RWPE2 (cell line): ENCODE results near the gene ZNF444.

Experiments used
- ATAC-seq: fragments of 200-7000 bp; cut with Tn5 transposase; 3 replicates; pipeline ENCODE4 v1.9.1; 2021; ENCODE audit warnings: low read depth
- DNase-seq: peaks from one replicate; pipeline ENCODE4 v3.0.0-alpha.2; 2020; ENCODE audit warnings: low spot score
- H3K27ac ChIP-seq: fragments of 450-650 bp; 2 replicates; pipeline ENCODE4 v1.5.1; 2017; ENCODE audit warnings: mild to moderate bottlenecking; ENCODE audit not compliant: poor library complexity, severe bottlenecking
- H3K27me3 ChIP-seq: fragments of 250-450 bp; sonication (Bioruptor Pico); 2 replicates; pipeline ENCODE4 v1.5.1; 2021; ENCODE audit warnings: mild to moderate bottlenecking, moderate library complexity; ENCODE audit not compliant: insufficient read depth, poor library complexity, severe bottlenecking
- H3K36me3 ChIP-seq: fragments of 250-450 bp; sonication (Bioruptor Pico); 2 replicates; pipeline ENCODE4 v1.5.1; 2020; ENCODE audit warnings: low read depth, mild to moderate bottlenecking, moderate library complexity
- H3K4me1 ChIP-seq: fragments of 250-450 bp; sonication (Bioruptor Pico); 2 replicates; pipeline ENCODE4 v1.5.1; 2021; ENCODE audit warnings: mild to moderate bottlenecking, moderate library complexity; ENCODE audit not compliant: insufficient read depth, poor library complexity, severe bottlenecking
- H3K4me3 ChIP-seq: fragments of 250-450 bp; sonication (Bioruptor Pico); 2 replicates; pipeline ENCODE4 v1.5.1; 2021; ENCODE audit warnings: mild to moderate bottlenecking, moderate library complexity; ENCODE audit not compliant: severe bottlenecking
- H3K9me3 ChIP-seq: fragments of 250-450 bp; sonication (Bioruptor Pico); 2 replicates; pipeline ENCODE4 v1.5.1; 2021; ENCODE audit warnings: mild to moderate bottlenecking, moderate library complexity; ENCODE audit not compliant: severe bottlenecking
- TF ChIP-seq, protein P1 (sequence below): fragments of 450-650 bp; IDR thresholded peaks from one replicate; pipeline ENCODE4 v1.5.1; 2017; ENCODE audit warnings: mild to moderate bottlenecking, moderate library complexity; ENCODE audit not compliant: poor library complexity, severe bottlenecking

Gene ZNF444

DNA sequence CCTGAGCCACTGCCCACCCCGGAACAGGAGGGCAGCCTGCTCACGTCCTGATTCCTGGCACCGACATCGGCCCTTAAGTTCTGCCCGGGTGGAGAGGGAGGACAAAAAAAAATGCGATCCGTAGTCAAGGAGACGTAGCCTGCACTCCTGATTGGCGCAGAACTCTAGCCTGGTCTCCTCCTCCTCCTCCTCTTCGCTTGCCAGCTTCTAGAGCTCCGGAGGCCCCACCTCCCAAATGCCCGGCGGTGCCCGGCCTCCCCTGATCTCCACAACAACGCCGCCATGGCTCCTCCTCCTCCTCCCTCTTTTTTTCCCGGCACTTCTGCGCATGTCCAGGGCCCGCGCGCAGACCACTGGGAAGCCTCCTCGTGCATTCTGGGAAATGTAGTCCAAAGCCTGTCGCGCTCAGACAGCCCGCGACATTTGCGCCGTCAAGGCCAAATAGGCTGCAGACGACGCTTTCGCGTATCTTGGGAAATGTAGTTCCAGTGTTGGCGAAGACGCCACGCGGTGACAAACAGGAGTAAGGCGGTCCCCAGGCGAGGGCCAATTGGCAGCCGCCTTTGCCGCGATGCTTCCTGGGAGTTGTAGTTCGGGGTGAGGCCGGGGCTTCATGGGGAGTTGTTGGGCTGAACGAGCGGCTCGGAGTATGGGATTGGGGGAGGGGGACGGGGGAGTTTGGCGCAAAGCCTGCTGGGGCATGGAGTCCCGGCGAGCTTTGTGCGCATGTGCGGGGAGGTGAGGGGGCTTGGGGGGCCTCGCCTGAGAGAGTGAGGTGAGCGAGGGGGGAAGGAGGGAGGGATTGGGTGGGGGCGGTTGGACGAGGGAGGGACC, at the start of gene ZNF444:
Gene ZNF444 (plus strand): TSS at position 705 of the 834 bp plus-strand sequence. CDS start 5,625 bp downstream, outside the sequence.
- ATAC-seq = peak; percentile 95

DNA sequence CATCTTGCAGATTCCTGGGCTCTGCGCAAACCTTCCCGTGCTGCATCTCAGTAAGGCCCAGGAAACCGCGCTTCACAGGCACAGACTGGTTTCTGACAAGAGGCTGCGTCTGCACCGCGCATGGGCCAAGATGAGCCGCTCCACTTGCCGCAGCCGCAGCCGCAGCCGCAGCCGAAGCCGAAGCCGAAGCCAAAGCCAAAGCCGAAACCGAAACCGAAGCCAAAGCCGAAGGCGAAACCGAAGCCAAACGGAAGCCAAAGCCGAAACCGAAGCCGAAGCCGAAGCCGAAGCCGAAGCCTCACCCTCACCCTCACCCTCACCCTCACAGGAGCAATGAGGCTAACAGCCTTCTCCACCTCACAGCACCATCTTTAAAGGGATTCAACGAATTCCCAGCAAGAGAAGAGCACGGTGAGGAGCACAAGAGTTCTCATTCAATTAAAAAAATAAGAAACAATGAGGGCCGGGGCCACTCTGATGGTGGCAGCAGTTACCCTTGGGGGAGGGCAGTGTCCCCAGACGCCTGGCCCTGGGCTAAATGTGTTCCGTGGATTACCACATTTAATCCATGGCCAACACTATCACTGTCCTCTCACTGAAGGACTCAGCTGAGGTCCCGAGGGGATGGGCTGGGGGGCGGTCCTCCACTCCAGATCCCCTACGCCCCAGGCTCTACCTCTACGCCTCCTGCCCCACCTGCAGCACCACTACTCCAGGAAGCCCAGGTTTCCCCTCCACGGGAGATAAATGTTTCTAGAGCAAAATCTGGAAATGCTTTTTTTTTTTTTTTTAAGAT, 49.1 kb upstream of the ZNF444 start:
- TF ChIP-seq, protein P1, sequence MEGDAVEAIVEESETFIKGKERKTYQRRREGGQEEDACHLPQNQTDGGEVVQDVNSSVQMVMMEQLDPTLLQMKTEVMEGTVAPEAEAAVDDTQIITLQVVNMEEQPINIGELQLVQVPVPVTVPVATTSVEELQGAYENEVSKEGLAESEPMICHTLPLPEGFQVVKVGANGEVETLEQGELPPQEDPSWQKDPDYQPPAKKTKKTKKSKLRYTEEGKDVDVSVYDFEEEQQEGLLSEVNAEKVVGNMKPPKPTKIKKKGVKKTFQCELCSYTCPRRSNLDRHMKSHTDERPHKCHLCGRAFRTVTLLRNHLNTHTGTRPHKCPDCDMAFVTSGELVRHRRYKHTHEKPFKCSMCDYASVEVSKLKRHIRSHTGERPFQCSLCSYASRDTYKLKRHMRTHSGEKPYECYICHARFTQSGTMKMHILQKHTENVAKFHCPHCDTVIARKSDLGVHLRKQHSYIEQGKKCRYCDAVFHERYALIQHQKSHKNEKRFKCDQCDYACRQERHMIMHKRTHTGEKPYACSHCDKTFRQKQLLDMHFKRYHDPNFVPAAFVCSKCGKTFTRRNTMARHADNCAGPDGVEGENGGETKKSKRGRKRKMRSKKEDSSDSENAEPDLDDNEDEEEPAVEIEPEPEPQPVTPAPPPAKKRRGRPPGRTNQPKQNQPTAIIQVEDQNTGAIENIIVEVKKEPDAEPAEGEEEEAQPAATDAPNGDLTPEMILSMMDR = no peak
- DNase-seq (no peak), ATAC-seq (no peak)
- Histone ChIP-seq H3K27me3 (no peaks in the 10 kb centered on the region), H3K27ac (no peak overlapping the region), H3K4me1 (no peaks in the 10 kb centered on the region), H3K4me3 (no peak overlapping the region), H3K9me3 (no peaks in the 10 kb centered on the region), H3K36me3 (peaks cover 28% of the 10 kb centered on the region)

More for the DNA sequence above, at the start of gene ZNF444:
- TF ChIP-seq, protein P1 = no peak
- peak within 1 kb of the TSS; percentile 34 for H3K4me3 ChIP-seq
- no peaks in the 10 kb centered on the region for H3K36me3 ChIP-seq
- H3K27me3 ChIP-seq = no peaks in the 10 kb centered on the region
- peak within 1 kb of the TSS; percentile 41 for H3K27ac ChIP-seq
- H3K9me3 ChIP-seq = no peaks in the 10 kb centered on the region
- peak; percentile 99 for DNase-seq
- H3K4me1 ChIP-seq = no peaks in the 10 kb centered on the region

DNA sequence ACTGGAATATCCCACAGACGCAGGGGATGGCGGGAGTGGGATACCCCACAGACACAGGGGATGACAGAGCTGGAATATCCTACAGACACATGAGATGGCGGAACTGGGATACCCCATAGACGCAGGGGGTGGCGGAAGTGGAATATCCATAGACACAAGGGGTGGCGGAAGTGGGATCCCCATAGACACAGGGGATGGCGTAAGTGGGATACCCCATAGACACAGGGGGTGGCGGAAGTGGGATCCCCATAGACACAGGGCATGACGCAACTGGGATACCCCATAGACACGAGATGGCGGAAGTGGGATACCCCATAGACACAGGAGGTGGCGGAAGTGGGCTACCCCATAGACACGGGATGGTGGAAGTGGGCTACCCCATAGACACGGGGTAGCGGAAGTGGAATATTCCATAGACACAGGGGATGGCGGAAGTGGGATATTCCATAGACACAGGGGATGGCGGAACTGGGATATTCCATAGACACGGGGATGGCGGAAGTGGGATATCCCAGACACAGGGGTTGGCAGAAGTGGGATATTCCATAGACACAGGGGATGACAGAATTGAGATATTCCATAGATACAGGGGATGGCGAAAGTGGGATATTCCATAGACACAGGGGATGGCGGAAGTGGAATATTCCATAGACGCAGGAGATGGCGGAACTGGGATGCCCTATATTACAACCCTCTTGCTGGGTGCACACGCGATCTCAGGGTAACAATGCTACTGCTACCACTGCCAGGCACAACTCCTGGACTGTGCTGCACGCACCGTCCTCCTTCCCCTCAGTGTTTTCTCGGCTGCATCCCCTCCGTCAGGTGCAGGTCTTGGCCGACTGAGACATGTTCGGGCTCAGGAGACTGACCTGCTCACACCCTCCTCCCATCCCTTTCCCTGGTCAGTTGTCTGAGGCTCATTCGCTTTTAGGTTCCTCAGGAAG, 48.1 kb upstream of the ZNF444 start:
- no peaks in the 10 kb centered on the region for H3K27me3 ChIP-seq
- no peak overlapping the region for H3K27ac ChIP-seq
- DNase-seq (peak; percentile 21), ATAC-seq (no peak)
- H3K4me1 ChIP-seq = no peaks in the 10 kb centered on the region
- H3K36me3 ChIP-seq = peaks cover 28% of the 10 kb centered on the region
- no peaks in the 10 kb centered on the region for H3K9me3 ChIP-seq
- no peak overlapping the region for H3K4me3 ChIP-seq
- TF ChIP-seq, protein P1 = no peak

DNA sequence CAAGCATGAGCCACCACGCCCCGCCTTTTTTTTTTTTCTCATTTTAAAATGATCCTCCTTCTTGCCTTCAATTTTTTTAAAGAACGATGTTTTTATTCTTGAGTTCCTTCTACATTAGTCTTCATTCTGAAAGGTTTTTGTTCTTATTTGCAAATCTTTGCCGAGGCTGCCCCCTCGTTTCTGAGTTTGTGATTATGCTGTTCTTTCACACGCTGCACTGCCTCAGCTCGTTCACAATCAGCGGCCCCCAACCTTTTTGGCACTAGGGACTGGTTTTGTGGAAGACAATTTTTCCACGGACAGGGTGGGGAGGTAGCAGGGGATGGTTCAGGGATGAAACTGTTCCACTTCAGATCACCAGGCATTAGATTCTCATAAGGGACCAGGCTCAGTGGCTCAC, 46.6 kb upstream of the ZNF444 start:
- TF ChIP-seq, protein P1 = no peak
- Histone ChIP-seq H3K27ac (no peak overlapping the region), H3K36me3 (peaks cover 33% of the 10 kb centered on the region), H3K4me1 (no peaks in the 10 kb centered on the region), H3K9me3 (no peaks in the 10 kb centered on the region), H3K4me3 (no peak overlapping the region), H3K27me3 (no peaks in the 10 kb centered on the region)
- DNase-seq (no peak), ATAC-seq (no peak)
